ENCODE data around the gene CHKB. TPM values are rescaled to one million over a fixed set of nuclear protein-coding genes. Genes with fewer than 3 reads are reported as not detected.

CHKB gene
- total RNA-seq, 1 experiment from 2014 or later, result 55.1 TPM

- RAD21 ChIA-PET (ENCODE audit: low non-redundant PET in 1 of 2, low total read pairs in 2 of 2, uncharacterized antibody in 2 of 2, unreplicated experiment in 2 of 2), result no interaction called here
- no peak overlapping the region for H3K9ac ChIP-seq (ENCODE audit: low read length)
- no peak overlapping the region for H3K4me3 ChIP-seq (replicated peaks in 1 of 2; ENCODE audit: low read depth in 1 of 2, low read length in 2 of 2)
- H4K20me1 ChIP-seq (ENCODE audit: insufficient read depth), result no peaks in the 10 kb centered on the region
- H2AFZ ChIP-seq (ENCODE audit: low read depth, low read length, poor library complexity, severe bottlenecking), result no peak overlapping the region
- H3K36me3 ChIP-seq (ENCODE audit: control insufficient read depth in 1 of 2, insufficient read depth in 2 of 2, low read length in 2 of 2), result no peaks in the 10 kb centered on the region
- BruUV-seq (replicated peaks), result no TSS peak
- no peaks in the 10 kb centered on the region for H3K27me3 ChIP-seq (ENCODE audit: insufficient read depth, low read length)
- peaks cover 17% of the 10 kb centered on the region; the same call in 1 of the 2 replicates for H3K79me2 ChIP-seq (ENCODE audit: insufficient read depth, low read length)
- intact Hi-C loops (cut with micrococcal nuclease), result no loop called here
- POLR2A ChIA-PET, result no interaction called here
- H3K27ac ChIP-seq (ENCODE audit: low read depth, low read length), result no peak overlapping the region
- CTCF ChIA-PET, result no interaction called here
- TF ChIP-seq ZBTB33 (IDR thresholded peaks at IDR 0.05; ENCODE audit: extremely low read depth, insufficient replicate concordance, low read length) (no peak), SP1 (IDR thresholded peaks at IDR 0.05; ENCODE audit: low read depth) (no peak), ZFX (IDR thresholded peaks at IDR 0.05) (no peak), JUND (IDR thresholded peaks at IDR 0.05) (no peak), CTCF (IDR thresholded peaks at IDR 0.05 in 2 of 3, conservative IDR thresholded peaks at IDR 0.05 in 1 of 3; ENCODE audit: borderline replicate concordance in 1 of 3, insufficient read depth in 1 of 3, low read depth in 2 of 3, low read length in 2 of 3) (no peak), ZNF274 (IDR thresholded peaks at IDR 0.05; ENCODE audit: low read depth, low read length) (no peak), POLR2AphosphoS5 (IDR thresholded peaks at IDR 0.05; ENCODE audit: low read depth, low read length) (no peak), CBX3 (IDR thresholded peaks at IDR 0.05; ENCODE audit: low read depth) (no peak), EZH2phosphoT487 (IDR thresholded peaks at IDR 0.05; ENCODE audit: borderline replicate concordance) (no peak), MAX (IDR thresholded peaks at IDR 0.05) (no peak)
- DNase-seq (ENCODE audit: low read depth, low spot score) (no peak), ATAC-seq (no peak)
- no peaks in the 10 kb centered on the region for H3K9me3 ChIP-seq (ENCODE audit: control insufficient read depth in 1 of 2, insufficient read depth in 1 of 2, low read depth in 1 of 2, low read length in 2 of 2)
- H3K4me2 ChIP-seq (ENCODE audit: low read length), result no peak overlapping the region
- H3K9me2 ChIP-seq (ENCODE audit: insufficient read depth), result no peaks in the 10 kb centered on the region
- H3K4me1 ChIP-seq (ENCODE audit: control insufficient read depth in 1 of 2, insufficient read depth in 2 of 2, low read length in 2 of 2), result peaks cover 4 to 20% of the 10 kb centered on the region in 2 experiments
Measured at GRCh38 chr22:50586416-50586815, 3.8 kb upstream of the CHKB start.
